Stimulated activated CD4-positive, alpha-beta T cell treated with anti-CD3 and anti-CD28 coated beads, Interleukin-1b, Interleukin-23, amount 100 ng/mL, for 24 hours (primary cell): ENCODE results near the gene CERK.
"Not testable (repeated sequence)": the region's sequence is repeated elsewhere in the genome, so short reads cannot be mapped to it uniquely, and the experiment has no call there.

Experiments
- DNase-seq, 4 experiments: peaks; one replicate each; pipeline ENCODE4 v3.0.0-alpha.2; 2020; ENCODE audit warnings: low read depth in 4 of 4, low spot score in 1 of 4

CERK gene

GRCh38 chr22:46650078-46650810, 87.8 kb downstream of the CERK start:
- DNase-seq: no peak

GRCh38 chr22:46649141-46650077, 88.6 kb downstream of the CERK start:
- no peak for DNase-seq

GRCh38 chr22:46648225-46648820, 89.7 kb downstream of the CERK start:
- not testable (repeated sequence) for DNase-seq

GRCh38 chr22:46646531-46647215, 91.4 kb downstream of the CERK start:
- DNase-seq: no peak

GRCh38 chr22:46642840-46643480, 95.1 kb downstream of the CERK start:
- DNase-seq: not testable (repeated sequence)

- DNase-seq: no peak
Observed at GRCh38 chr22:46641811-46642266, 96.2 kb downstream of the CERK start.

GRCh38 chr22:46640293-46641055, 97.6 kb downstream of the CERK start:
- DNase-seq: no peak

- no peak for DNase-seq
Observed at GRCh38 chr22:46639843-46640242, 98.2 kb downstream of the CERK start.

GRCh38 chr22:46638601-46639431, 99.2 kb downstream of the CERK start:
- DNase-seq: no peak

GRCh38 chr22:46637711-46638600, 100.1 kb downstream of the CERK start:
- DNase-seq: no peak

GRCh38 chr22:46636221-46637002, 101.6 kb downstream of the CERK start:
- no peak for DNase-seq

GRCh38 chr22:46635756-46636155, 102.3 kb downstream of the CERK start:
- no peak for DNase-seq

GRCh38 chr22:46634973-46635685, 102.9 kb downstream of the CERK start:
- DNase-seq: not testable (repeated sequence)
